SK-N-MC (cell line): ENCODE measurements around the gene ASPDH.

ENCODE experiments used
- EZH2 ChIP-seq: fragments of 200-600 bp; sonication (generic); IDR thresholded peaks from one replicate; pipeline ENCODE4 v1.6.1; 2017; ENCODE audit warnings: antibody characterized with exemption
- FOXP2 ChIP-seq: optimal IDR thresholded peaks from 2 replicates; pipeline ENCODE3; 2011; ENCODE audit warnings: mild to moderate bottlenecking, moderate library complexity; ENCODE audit not compliant: insufficient read depth; ENCODE audit errors: extremely low read length, control extremely low read depth
- POLR2AphosphoS5 ChIP-seq: IDR thresholded peaks from 2 replicates; pipeline ENCODE4 v1.6.1; 2012; ENCODE audit warnings: mild to moderate bottlenecking, low read depth, low read length, borderline replicate concordance

GRCh38 chr19:50468818-50469217, 44.9 kb downstream of the ASPDH start:
- TF ChIP-seq EZH2 (no peak), POLR2AphosphoS5 (no peak), FOXP2 (no peak)
